Fibroblast of skin of left biceps (primary cell): ENCODE measurements around the gene CNTRL.

Experiments
- DNase-seq, 2 experiments: peaks; one replicate each; pipeline ENCODE4 v3.0.0-alpha.2; 2013; ENCODE audit warnings: low read depth in 2 of 2

The CNTRL gene

GRCh38 chr9:121179930-121180681 lies 105.4 kb downstream of the CNTRL start:
- DNase-seq: no peak

DNA sequence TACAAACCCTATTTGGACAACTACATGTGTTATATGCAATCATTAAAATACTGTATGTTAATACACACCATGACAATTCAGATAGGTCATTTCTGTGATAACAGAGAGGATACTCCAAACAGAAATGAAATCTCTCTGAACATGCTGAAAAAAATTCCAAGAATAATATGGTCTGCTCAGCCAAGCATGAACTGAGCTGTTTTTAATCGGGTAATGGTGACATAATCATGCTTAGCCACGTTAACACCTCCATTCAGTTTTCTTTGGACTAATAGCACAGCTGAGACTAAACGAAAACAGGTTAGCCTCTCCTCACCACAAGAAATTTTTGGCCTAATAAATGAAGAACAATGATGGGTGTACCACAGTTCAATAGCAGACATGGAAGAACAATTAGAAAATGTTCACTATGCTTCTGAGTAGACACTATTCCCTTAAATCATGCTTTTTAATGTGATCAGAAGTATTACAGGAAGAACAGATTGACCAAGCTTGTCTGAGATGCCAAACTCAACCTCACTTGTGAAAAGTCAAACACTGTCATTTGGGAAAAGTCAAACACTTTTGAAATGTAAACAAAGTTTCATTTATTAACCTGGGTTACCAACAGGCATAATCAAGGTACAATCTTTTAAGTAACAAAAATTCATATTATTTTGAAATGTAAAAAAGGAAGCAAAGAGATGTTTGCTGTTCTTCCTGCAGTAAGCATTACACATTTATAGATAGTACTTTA lies 107.5 kb downstream of the CNTRL start:
- no peak for DNase-seq

- no peak for DNase-seq
Measured at GRCh38 chr9:121182989-121183388, 108.2 kb downstream of the CNTRL start.

GRCh38 chr9:121183666-121184423 lies 109.1 kb downstream of the CNTRL start:
- no peak for DNase-seq

DNA sequence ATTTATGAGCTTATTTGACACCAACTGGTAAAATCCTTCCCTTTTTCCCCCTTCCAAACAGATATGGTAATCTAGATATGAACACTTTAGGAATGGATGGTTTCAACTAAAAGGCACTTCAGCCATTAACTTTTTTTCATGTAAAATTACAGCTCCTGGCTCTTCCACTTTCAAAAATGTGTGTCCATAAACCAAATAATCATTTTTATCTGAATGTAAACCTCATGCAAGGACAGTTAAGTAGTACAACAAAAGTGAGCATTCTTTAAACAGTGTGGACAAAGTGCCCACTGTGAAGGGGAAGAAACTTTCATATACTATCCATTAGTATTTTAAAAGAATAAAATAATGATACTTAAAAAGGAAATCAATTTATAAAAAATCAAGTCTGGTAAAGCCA lies 109.7 kb downstream of the CNTRL start:
- no peak for DNase-seq

GRCh38 chr9:121185178-121185745 lies 110.5 kb downstream of the CNTRL start:
- no peak for DNase-seq

GRCh38 chr9:121185774-121186403 lies 111.1 kb downstream of the CNTRL start:
- no peak for DNase-seq

DNA sequence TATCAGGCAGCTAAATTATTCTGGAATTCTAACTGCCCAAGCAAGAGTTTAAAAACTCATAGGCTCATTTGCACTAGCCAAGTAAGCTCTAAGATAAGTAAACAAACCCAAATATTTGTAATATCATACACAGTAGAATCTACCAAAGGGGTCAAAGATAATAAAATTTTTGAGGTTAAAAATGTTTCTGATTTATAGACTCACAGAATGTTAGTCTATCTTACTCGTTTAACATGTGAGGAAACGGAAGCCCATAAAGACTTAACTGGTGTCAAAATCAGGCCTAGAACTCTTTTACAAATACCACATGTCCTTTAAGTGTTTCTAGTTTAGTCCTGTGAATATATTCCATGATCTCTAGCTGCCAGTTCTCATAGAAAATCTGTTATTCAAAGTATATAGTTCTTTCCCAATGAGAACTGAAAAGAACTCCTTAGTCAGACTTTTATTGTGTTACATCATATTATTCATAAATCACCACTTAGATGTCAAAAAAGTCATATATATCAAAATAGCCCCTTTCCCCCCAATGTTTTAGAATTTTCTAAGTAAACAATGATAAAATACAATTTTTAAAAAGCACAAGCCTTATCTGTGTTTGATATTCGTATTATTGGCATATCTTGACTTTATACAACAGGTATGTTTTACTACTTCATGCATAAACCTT lies 113.0 kb downstream of the CNTRL start:
- no peak for DNase-seq

GRCh38 chr9:121189006-121189405 lies 114.3 kb downstream of the CNTRL start:
- no peak for DNase-seq

DNA sequence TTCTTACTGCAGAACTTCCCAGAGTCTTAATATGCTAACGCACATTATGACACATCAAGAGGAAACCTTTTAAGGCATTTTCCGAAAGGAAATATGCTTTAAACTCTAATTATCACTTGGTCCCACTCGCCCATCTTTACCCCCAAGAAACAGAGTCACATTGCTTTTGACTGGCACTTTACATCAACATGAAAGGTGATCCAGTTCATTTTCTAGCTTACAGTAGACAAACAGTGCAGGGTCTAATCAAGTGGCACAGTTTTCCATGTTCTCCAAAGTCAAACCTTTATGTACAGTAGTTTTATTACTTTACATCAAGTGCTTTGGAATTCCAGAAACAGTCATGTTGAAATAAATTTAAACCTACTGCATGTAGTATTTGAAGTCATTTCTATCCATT lies 114.9 kb downstream of the CNTRL start:
- DNase-seq: no peak

DNA sequence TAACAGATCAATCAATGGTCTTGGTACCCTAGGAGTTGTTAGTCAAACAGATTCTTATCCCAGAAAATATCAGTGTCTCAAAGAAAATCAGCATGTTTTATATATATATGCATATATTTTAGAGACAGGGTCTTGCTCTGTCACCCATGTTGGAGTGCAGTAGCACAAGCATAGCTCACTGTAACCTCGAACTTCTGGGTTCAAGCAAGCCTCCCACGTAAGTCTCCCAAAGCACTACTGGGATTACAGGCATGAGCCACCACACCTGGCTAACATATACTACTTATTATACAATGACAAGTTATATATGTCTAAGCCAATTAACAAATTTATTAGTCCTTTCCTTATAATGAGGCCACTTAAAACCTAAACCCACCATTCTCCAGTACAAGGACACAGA lies 116.5 kb downstream of the CNTRL start:
- DNase-seq: no peak

DNA sequence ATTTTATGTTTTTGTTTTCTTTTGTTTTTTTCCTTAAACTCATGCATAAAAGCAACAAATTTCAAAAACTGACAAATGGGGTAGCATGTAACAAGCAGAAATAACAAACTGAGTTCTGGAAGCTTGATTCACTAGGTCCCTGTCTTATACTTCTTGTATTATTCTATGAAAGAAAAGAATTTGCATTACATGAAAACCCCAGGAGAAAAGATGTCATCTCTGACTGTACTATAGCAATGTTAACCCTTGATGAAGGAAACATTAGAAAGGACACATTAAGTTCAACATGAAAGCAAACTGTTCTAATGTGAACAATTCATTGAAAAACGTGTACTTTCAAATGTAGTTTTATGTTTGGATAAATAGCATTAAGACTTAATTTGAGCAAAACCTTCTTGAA lies 117.8 kb downstream of the CNTRL start:
- DNase-seq: no peak

DNA sequence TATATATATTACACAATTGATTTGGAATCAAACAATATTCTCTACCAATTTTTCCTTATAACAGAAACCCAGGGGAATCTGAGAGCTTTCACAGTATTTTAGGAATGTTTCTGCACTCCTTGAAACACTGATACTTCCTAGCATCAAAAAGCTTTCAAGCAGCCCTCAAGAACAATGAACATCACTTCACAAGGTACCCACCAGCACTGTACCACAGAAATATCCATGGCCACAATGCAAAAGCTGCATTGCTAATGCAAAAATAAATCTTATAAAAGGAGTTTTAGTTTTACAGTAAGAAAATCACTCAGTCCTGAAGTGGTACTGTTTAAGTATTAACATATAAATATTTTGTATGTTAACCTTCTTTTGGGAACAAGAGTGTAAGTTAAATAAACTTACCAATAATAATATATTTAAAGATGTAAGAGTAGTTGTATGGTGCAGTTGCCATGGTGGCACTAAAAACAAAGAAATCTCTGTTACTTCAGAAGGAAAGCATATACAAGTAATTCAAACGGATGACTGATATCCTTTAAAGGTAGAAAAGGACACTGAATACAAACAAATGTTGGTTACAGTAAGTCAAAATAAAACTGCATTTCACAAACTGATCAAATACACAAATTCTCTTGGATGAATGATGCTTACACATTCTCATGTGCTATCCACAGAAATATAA lies 118.3 kb downstream of the CNTRL start:
- no peak for DNase-seq

GRCh38 chr9:121194730-121195129 lies 120.0 kb downstream of the CNTRL start:
- no peak for DNase-seq

DNA sequence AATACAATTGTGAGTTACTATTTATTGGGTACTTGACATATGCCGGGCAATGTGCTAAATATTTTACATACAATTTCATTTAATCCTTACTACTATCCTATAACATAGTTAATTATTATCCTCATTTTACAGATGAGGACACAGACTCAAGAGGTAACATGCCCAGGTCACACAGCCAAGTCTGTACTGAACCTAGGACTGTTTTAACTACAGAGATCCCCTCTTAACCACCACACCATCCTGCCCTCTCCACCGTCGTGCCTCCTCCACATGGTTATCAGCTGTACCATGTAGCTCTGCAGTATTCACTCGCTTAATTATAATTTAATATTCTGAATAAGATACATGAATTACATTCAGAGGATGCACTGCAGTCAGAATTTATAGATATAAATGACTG lies 121.6 kb downstream of the CNTRL start:
- no peak for DNase-seq

GRCh38 chr9:121197132-121197531 lies 122.4 kb downstream of the CNTRL start:
- no peak for DNase-seq

DNA sequence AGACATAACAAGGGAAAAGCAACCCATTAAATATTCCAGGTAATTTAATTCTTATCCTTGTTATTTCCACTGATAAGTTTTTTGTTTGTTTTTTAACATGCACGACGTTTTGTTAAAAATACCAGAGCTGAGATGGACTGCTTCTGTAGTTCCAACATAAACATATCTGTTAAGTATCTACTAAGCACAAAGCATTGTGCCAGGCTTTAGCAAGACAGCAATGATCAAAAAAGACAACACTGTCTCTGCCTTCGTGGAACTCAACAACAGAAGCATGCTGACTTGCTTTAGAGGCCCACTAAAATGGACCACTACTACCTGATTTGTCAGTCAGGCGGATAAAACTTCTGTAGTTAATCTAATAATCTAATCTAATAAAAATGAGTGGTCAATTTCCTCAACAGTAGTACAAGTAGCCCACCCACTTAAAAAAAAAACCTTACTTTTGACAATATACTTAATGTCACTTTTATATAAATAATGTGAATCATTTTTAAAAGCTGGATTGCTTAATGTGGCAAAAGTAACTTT lies 123.8 kb downstream of the CNTRL start:
- no peak for DNase-seq

- no peak for DNase-seq
Measured at GRCh38 chr9:121199921-121200320, 125.2 kb downstream of the CNTRL start.

GRCh38 chr9:121200356-121200755 lies 125.6 kb downstream of the CNTRL start:
- DNase-seq: no peak

GRCh38 chr9:121201045-121201737 lies 126.4 kb downstream of the CNTRL start:
- no peak for DNase-seq
